Activated CD4-positive, alpha-beta memory T cell treated with anti-CD3 and anti-CD28 coated beads for 36 hours (primary cell): Measurements from ENCODE around the gene ABCC4. TPM values are rescaled to one million over a fixed set of nuclear protein-coding genes. Genes with fewer than 3 reads are reported as not detected.
"Not testable (repeated sequence)": the region's sequence is repeated elsewhere in the genome, so short reads cannot be mapped to it uniquely, and the experiment has no call there.

Source experiments
- CTCF ChIA-PET: fragments of 350-600 bp; sonication (Branson Sonifier 250); formaldehyde crosslinking; loops from one replicate; lab custom pipeline; 2021; ENCODE audit warnings: antibody characterized with exemption, inconsistent platforms; lab: Charles Lee
- POLR2A ChIA-PET: fragments of 350-600 bp; sonication (Branson Sonifier 250); formaldehyde crosslinking; loops from one replicate; lab custom pipeline; 2021; ENCODE audit warnings: antibody characterized with exemption; lab: Charles Lee
- DNase-seq: peaks from one replicate; pipeline ENCODE4 v3.0.0-alpha.2; 2020
- H3K27ac Mint-ChIP-seq: one replicate; pipeline ENCODE4 v1.8.0; 2021; ENCODE audit warnings: mixed read lengths
- H3K27me3 Mint-ChIP-seq: one replicate; pipeline ENCODE4 v1.8.0; 2021; ENCODE audit warnings: mixed read lengths
- H3K36me3 Mint-ChIP-seq: one replicate; pipeline ENCODE4 v1.8.0; 2021; ENCODE audit warnings: mixed read lengths
- H3K4me1 Mint-ChIP-seq: one replicate; pipeline ENCODE4 v1.8.0; 2021; ENCODE audit warnings: low read depth, mixed read lengths
- H3K4me3 Mint-ChIP-seq: one replicate; pipeline ENCODE4 v1.8.0; 2021; ENCODE audit warnings: mild to moderate bottlenecking, mixed read lengths
- H3K9me3 Mint-ChIP-seq: one replicate; pipeline ENCODE4 v1.8.0; 2021; ENCODE audit warnings: mixed read lengths
- intact Hi-C: fragments of 100-400 bp; cut with micrococcal nuclease; formaldehyde crosslinking; loops from one replicate; pipeline ENCODE4 v1.15.1; 2023
- total RNA-seq, 2 experiments: library from RNA; stranded (reverse); gene quantifications; one replicate each; pipeline ENCODE4 v1.2.3, GENCODE V29; 2021

The ABCC4 gene
- total RNA-seq, 2 experiments from 2014 or later: 6.9 to 8.7 TPM

- H3K4me3 Mint-ChIP-seq: no peak overlapping the region
- ChIA-PET POLR2A (no interaction called here), CTCF (no interaction called here)
- H3K27ac Mint-ChIP-seq: no peak overlapping the region
- intact Hi-C loops: no loop called here
- H3K9me3 Mint-ChIP-seq: peaks cover 11% of the 10 kb centered on the region
- H3K27me3 Mint-ChIP-seq: no peaks in the 10 kb centered on the region
- DNase-seq: no peak
- no peaks in the 10 kb centered on the region for H3K4me1 Mint-ChIP-seq
- peaks cover 29% of the 10 kb centered on the region for H3K36me3 Mint-ChIP-seq
These were observed 101.4 kb downstream of the ABCC4 start for GRCh38 chr13:95199896-95200295.

- intact Hi-C loops, H3K4me1 Mint-ChIP-seq, H3K27me3 Mint-ChIP-seq: not testable (repeated sequence)
These were observed 102.6 kb downstream of the ABCC4 start for GRCh38 chr13:95198606-95199005.

GRCh38 chr13:95197548-95197947 lies 103.7 kb downstream of the ABCC4 start:
- H3K9me3 Mint-ChIP-seq: peaks cover 11% of the 10 kb centered on the region
- no peaks in the 10 kb centered on the region for H3K4me1 Mint-ChIP-seq
- no peaks in the 10 kb centered on the region for H3K27me3 Mint-ChIP-seq
- H3K4me3 Mint-ChIP-seq: no peak overlapping the region
- no peak overlapping the region for H3K27ac Mint-ChIP-seq
- POLR2A ChIA-PET: no interaction called here
- DNase-seq: no peak
- peaks cover 32% of the 10 kb centered on the region for H3K36me3 Mint-ChIP-seq
- intact Hi-C loops: no loop called here
- CTCF ChIA-PET: interaction anchor here (0.7 to 1.0 kb wide), 3 partner anchors 63 to 223 kb away, joined by 3 read pairs; no protein-coding TSS in a partner anchor

More at GRCh38 chr13:95198606-95199005, 102.6 kb downstream of the ABCC4 start:
- H3K4me3 Mint-ChIP-seq, POLR2A ChIA-PET, H3K27ac Mint-ChIP-seq, DNase-seq: not testable (repeated sequence)
- peaks cover 11% of the 10 kb centered on the region for H3K9me3 Mint-ChIP-seq
- CTCF ChIA-PET: interaction anchor here (1.1 kb wide), 1 partner anchor 10 kb away, joined by 3 read pairs; no protein-coding TSS in a partner anchor
- peaks cover 30% of the 10 kb centered on the region for H3K36me3 Mint-ChIP-seq

DNA sequence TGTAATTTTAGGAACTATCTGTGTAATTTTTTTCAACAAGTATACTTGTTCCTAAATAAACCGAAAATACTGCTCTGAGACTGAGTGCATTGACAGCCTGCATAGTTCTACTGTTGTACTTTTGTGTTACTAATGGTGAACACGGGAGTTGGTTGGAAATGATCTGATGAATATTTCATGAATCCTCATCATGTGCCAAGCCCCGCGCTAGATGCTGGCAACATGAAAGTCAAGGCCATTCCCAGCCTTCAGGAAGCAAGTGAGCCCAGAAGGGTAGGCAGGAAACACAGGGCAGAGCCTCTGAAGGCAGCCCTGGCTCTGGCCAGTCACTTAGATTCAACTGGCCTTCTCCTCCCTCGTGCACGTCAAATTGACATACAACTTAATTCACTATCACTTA lies 106.1 kb downstream of the ABCC4 start:
- intact Hi-C loops: no loop called here
- DNase-seq: no peak
- Mint-ChIP-seq H3K27ac (no peak overlapping the region), H3K9me3 (peaks cover 11% of the 10 kb centered on the region), H3K36me3 (peaks cover 24% of the 10 kb centered on the region), H3K27me3 (no peaks in the 10 kb centered on the region), H3K4me1 (no peaks in the 10 kb centered on the region), H3K4me3 (no peak overlapping the region)
- CTCF ChIA-PET: interaction anchor here (1.9 kb wide), 1 partner anchor 209 kb away, joined by 7 read pairs; no protein-coding TSS in a partner anchor
- POLR2A ChIA-PET: no interaction called here

DNA sequence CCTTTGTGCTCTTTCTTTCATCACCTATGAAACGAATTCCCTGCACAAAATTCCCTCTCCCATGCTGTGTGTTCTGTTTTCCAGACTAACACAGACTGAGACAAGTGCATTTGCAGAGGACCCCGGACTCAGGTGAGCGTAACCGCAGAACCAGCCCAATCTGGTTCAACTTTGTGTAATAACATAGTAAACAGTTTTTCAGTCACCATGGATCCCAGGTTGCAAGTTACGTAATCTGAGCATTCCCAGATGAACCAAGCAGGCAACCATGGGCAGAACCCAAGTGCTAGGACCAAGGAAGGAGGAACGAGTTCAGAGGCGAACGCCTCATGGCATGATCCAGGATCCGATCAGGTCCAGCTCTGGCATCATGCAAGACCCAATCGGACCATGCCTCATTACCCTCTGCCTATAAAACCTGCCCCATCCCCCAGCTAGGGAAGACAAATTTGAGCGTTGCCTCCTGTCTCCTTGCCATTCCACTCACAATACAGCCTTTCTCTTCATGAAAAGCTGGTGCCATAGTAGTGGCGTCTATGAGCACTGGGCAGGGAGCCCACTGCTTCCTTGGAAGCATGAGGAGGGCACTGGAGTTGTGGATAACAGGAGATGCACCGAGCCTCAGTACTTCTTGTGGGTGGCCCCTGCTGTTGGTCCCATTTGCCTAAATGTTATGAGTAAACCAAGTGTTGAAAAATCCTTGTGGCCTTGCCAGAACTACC lies 107.6 kb downstream of the ABCC4 start:
- no peak overlapping the region for H3K27ac Mint-ChIP-seq
- DNase-seq: no peak
- peaks cover 11% of the 10 kb centered on the region for H3K36me3 Mint-ChIP-seq
- CTCF ChIA-PET: interaction anchor here (0.6 to 7.4 kb wide), 3 partner anchors 187 to 212 kb away, joined by 3 to 201 read pairs (median 3); no protein-coding TSS in a partner anchor
- no peak overlapping the region for H3K4me3 Mint-ChIP-seq
- peaks cover 2% of the 10 kb centered on the region for H3K9me3 Mint-ChIP-seq
- no peaks in the 10 kb centered on the region for H3K27me3 Mint-ChIP-seq
- POLR2A ChIA-PET: no interaction called here
- intact Hi-C loops: no loop called here
- peaks cover 7% of the 10 kb centered on the region for H3K4me1 Mint-ChIP-seq

DNA sequence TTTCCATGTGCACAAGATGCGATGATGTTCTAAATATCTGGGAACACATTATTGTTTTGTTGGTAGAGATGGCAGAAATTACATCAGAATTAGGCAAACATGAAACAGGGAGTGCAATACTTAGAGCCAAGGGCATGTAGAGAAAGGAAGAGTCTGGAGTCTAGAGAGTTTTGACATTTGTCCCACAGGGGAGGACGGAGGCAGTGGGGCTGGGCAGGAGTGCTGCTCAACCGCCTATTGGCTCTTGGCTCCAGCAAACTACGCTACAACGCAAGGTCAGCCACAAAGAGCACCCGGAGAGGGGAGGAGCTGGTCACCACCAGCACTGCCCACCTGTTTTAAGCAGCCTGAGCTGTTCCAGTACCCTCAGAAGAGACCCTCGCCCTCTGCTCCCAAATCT lies 108.3 kb downstream of the ABCC4 start:
- Mint-ChIP-seq H3K27me3 (no peaks in the 10 kb centered on the region), H3K27ac (no peak overlapping the region), H3K36me3 (peaks cover 7% of the 10 kb centered on the region), H3K9me3 (no peaks in the 10 kb centered on the region), H3K4me1 (peaks cover 7% of the 10 kb centered on the region), H3K4me3 (no peak overlapping the region)
- ChIA-PET CTCF (interaction anchor here (1.0 to 7.4 kb wide), 8 partner anchors 16 to 211 kb away, joined by 3 to 233 read pairs (median 6); partner anchors contain the start of gene ABCC4), POLR2A (no interaction called here)
- no peak for DNase-seq
- intact Hi-C loops: no loop called here

GRCh38 chr13:95192564-95192945 lies 108.7 kb downstream of the ABCC4 start:
- H3K27me3 Mint-ChIP-seq, intact Hi-C loops: not testable (repeated sequence)
- CTCF ChIA-PET: interaction anchor here (1.0 to 7.4 kb wide), 14 partner anchors 10 to 288 kb away, joined by 3 to 233 read pairs (median 5); partner anchors contain the start of gene ABCC4

GRCh38 chr13:95191821-95192563 lies 109.3 kb downstream of the ABCC4 start:
- intact Hi-C loops: loop anchor here (1.0 kb wide), 1 partner anchor 188 kb away; no protein-coding TSS in a partner anchor
- Mint-ChIP-seq H3K9me3 (no peaks in the 10 kb centered on the region), H3K4me1 (peaks cover 9% of the 10 kb centered on the region), H3K4me3 (no peak overlapping the region), H3K27me3 (no peaks in the 10 kb centered on the region), H3K36me3 (peaks cover 5% of the 10 kb centered on the region), H3K27ac (no peak overlapping the region)
- ChIA-PET POLR2A (no interaction called here), CTCF (interaction anchor here (0.6 to 7.4 kb wide), 20 partner anchors 10 to 640 kb away, joined by 3 to 233 read pairs (median 4); partner anchors contain the start of gene ABCC4)
- DNase-seq: peak; percentile 78

More at GRCh38 chr13:95192564-95192945, 108.7 kb downstream of the ABCC4 start:
- H3K4me3 Mint-ChIP-seq, DNase-seq, H3K9me3 Mint-ChIP-seq, H3K4me1 Mint-ChIP-seq, POLR2A ChIA-PET, H3K27ac Mint-ChIP-seq, H3K36me3 Mint-ChIP-seq: not testable (repeated sequence)

DNA sequence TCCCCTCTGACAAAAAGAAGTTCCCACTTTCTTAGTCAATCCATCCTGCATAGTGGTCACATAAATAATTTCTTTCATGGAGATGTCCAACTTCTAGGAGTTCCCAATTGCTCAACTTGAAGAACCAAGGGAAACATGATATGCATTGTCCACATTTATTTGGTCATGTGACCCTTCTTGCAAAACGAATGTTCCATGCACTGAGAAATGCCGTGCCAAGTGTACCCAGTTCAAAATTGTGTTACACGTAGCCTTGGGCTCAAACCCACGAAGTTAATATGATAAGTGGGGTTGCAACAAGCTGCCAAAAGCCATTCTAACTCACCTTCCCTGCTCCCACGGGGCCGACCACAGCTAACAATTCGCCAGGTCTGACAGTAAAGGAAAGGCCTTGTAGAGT lies 113.1 kb downstream of the ABCC4 start:
- peaks cover 6% of the 10 kb centered on the region for H3K36me3 Mint-ChIP-seq
- DNase-seq: no peak
- CTCF ChIA-PET: interaction anchor here (1.1 to 7.4 kb wide), 9 partner anchors 8 to 528 kb away, joined by 3 to 233 read pairs (median 10); no protein-coding TSS in a partner anchor
- H3K27me3 Mint-ChIP-seq: no peaks in the 10 kb centered on the region
- H3K4me1 Mint-ChIP-seq: peaks cover 44% of the 10 kb centered on the region
- no peak overlapping the region for H3K27ac Mint-ChIP-seq
- no peak overlapping the region for H3K4me3 Mint-ChIP-seq
- intact Hi-C loops: loop anchor here (2.0 kb wide), 1 partner anchor 113 kb away; the partner anchor contains the start of gene ABCC4
- no peaks in the 10 kb centered on the region for H3K9me3 Mint-ChIP-seq
- POLR2A ChIA-PET: no interaction called here

GRCh38 chr13:95185851-95186250 lies 115.4 kb downstream of the ABCC4 start:
- H3K4me3 Mint-ChIP-seq: peak overlapping the region; percentile 32
- H3K27me3 Mint-ChIP-seq: no peaks in the 10 kb centered on the region
- H3K9me3 Mint-ChIP-seq: no peaks in the 10 kb centered on the region
- H3K36me3 Mint-ChIP-seq: peaks cover 7% of the 10 kb centered on the region
- ChIA-PET POLR2A (no interaction called here), CTCF (interaction anchor here (6.5 kb wide), 1 partner anchor 219 kb away, joined by 39 read pairs; no protein-coding TSS in a partner anchor)
- intact Hi-C loops: loop anchor here (2.0 kb wide), 1 partner anchor 767 kb away; no protein-coding TSS in a partner anchor
- H3K4me1 Mint-ChIP-seq: peaks cover 57% of the 10 kb centered on the region
- peak overlapping the region; percentile 79 for H3K27ac Mint-ChIP-seq
- peak; percentile 59 for DNase-seq

DNA sequence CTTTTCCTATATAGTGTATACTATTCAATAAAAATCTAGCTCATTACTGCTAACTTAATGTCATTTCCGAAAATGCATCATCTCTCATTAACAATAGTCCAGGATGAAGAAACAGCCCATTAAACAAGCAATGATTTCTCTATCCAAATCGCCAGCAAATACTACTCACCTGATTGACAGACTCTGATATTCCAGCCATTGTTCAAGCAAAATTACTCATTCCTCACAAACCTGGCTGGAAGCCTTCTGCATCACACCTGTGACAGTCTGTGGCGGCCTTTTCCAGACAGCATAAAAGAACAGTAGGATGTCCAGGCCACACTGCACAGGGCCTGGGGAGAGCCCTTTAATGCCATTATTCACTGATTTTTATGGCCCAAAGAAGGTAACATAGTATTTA lies 115.9 kb downstream of the ABCC4 start:
- no peak overlapping the region for H3K4me3 Mint-ChIP-seq

More for the DNA sequence above, 115.9 kb downstream of the ABCC4 start:
- peaks cover 62% of the 10 kb centered on the region for H3K4me1 Mint-ChIP-seq
- H3K9me3 Mint-ChIP-seq: no peaks in the 10 kb centered on the region
- H3K27ac Mint-ChIP-seq: peak overlapping the region; percentile 79
- ChIA-PET POLR2A (interaction anchor here (1.4 kb wide), 1 partner anchor 219 kb away, joined by 3 read pairs; no protein-coding TSS in a partner anchor), CTCF (interaction anchor here (1.0 to 6.5 kb wide), 2 partner anchors 195 to 219 kb away, joined by 6 to 39 read pairs; no protein-coding TSS in a partner anchor)
- DNase-seq: no peak
- H3K36me3 Mint-ChIP-seq: peaks cover 12% of the 10 kb centered on the region
- H3K27me3 Mint-ChIP-seq: no peaks in the 10 kb centered on the region
- intact Hi-C loops: loop anchor here (2.0 kb wide), 1 partner anchor 767 kb away; no protein-coding TSS in a partner anchor
